Small intestine (tissue), 7 donors: Measurements from ENCODE around the gene ZMIZ1. TPM values are rescaled to one million over a fixed set of nuclear protein-coding genes. Genes with fewer than 3 reads are reported as not detected.

Experiments
- DNase-seq, 2 donors: peaks; one replicate each; pipeline versions ENCODE4 v3.0.0 to v3.0.0-alpha.2; 2013
- FAIRE-seq: peaks from 2 replicates; lab custom pipeline; 2012; peaks lifted over from hg19 to GRCh38; lab: Jason Lieb, UNC
- H3K27ac ChIP-seq, 3 donors: one replicate each; pipeline ENCODE4 v1.5.1; 2013; ENCODE audit warnings: low read length in 2 of 3, mild to moderate bottlenecking in 2 of 3, control low read depth in 1 of 3, inconsistent platforms in 1 of 3, low read depth in 1 of 3, moderate library complexity in 1 of 3
- H3K27me3 ChIP-seq, 3 donors: one replicate each; pipeline ENCODE4 v1.6.1; 2013; ENCODE audit warnings: low read length in 3 of 3, inconsistent platforms in 1 of 3; ENCODE audit not compliant: control insufficient read depth in 3 of 3, insufficient read depth in 3 of 3
- H3K36me3 ChIP-seq, 3 donors: one replicate each; pipeline ENCODE4 v1.6.1; 2013; ENCODE audit warnings: low read length in 3 of 3, inconsistent platforms in 1 of 3, low read depth in 1 of 3, mild to moderate bottlenecking in 1 of 3, moderate library complexity in 1 of 3; ENCODE audit not compliant: control insufficient read depth in 3 of 3, insufficient read depth in 2 of 3
- H3K4me1 ChIP-seq, 3 donors: one replicate each; pipeline ENCODE4 v1.6.1; 2013; ENCODE audit warnings: low read length in 2 of 3, inconsistent platforms in 1 of 3, low read depth in 1 of 3, mild to moderate bottlenecking in 1 of 3, moderate library complexity in 1 of 3; ENCODE audit not compliant: control insufficient read depth in 3 of 3, insufficient read depth in 2 of 3
- H3K4me3 ChIP-seq, 3 donors: one replicate each; pipeline ENCODE4 v1.5.1; 2013; ENCODE audit warnings: low read length in 3 of 3, control low read depth in 1 of 3, inconsistent platforms in 1 of 3, low read depth in 1 of 3, mild to moderate bottlenecking in 1 of 3, moderate library complexity in 1 of 3
- H3K9me3 ChIP-seq, 2 donors: one replicate each; pipeline ENCODE4 v1.6.1; 2013; ENCODE audit warnings: low read depth in 1 of 2, low read length in 1 of 2; ENCODE audit not compliant: control insufficient read depth in 2 of 2, insufficient read depth in 1 of 2
- WGBS, 3 donors: extraction: QIAGEN DNeasy Blood & Tissue Kit; methylation state at CpG; one replicate each; pipeline ENCODE4 v1.1.7; 2013; 5-methylcytosine and 5-hydroxymethylcytosine counted together
- polyA plus RNA-seq, 4 donors: library from polyadenylated mRNA; stranded (reverse) in 3 of 4; unstranded in 1 of 4; fragments of 200-250 nt in 3 of 4; fragments of 120-200 nt in 1 of 4; gene quantifications; one replicate each; pipeline versions ENCODE4 v1.2.1 to v1.2.3, GENCODE V29; 2013
- donor health status: healthy with polysubstance abuse.
- donor health status: control.
- donor health status: control.
- donor health status: Bipolar disorder and iron deficiency.
- donor health status: healthy.

ZMIZ1 gene
- polyA plus RNA-seq, 4 donors = 15.1 to 40.7 (median 19.9) TPM

DNA sequence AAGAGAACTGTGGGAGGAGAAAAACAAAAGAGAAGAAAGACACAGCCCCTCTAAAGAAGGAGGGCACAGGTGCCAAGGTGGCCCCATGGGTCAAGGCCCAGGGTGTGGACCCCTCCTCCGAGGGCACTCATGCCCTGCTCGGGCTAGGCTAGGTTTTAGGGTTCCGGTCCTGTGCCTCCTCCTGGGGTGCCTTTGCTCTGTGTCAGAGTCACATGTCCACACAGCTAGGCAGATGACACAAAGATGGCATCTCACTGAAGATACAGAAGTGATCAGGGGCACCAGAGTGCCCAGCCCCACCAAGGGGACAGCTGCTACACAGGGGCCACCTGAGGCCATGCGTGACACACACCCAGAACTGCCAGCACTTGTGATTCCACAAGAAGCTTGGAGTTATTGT is 162.1 kb downstream of the ZMIZ1 start:
- FAIRE-seq = no peak
- Histone ChIP-seq H3K36me3 (peaks cover 0 to 77% (median 10%) of the 10 kb centered on the region in 3 donors), H3K4me1 (peaks cover 0 to 6% (median 0%) of the 10 kb centered on the region in 3 donors), H3K27me3 (no peaks in the 10 kb centered on the region), H3K27ac (peak overlapping the region in 1 of 3 donors; percentile 65), H3K9me3 (no peaks in the 10 kb centered on the region), H3K4me3 (no peak overlapping the region)
- DNase-seq = no peak
- 86 to 95% (median 94%) methylated on average over 4 of the region's 4 CpGs for WGBS, 3 donors

DNA sequence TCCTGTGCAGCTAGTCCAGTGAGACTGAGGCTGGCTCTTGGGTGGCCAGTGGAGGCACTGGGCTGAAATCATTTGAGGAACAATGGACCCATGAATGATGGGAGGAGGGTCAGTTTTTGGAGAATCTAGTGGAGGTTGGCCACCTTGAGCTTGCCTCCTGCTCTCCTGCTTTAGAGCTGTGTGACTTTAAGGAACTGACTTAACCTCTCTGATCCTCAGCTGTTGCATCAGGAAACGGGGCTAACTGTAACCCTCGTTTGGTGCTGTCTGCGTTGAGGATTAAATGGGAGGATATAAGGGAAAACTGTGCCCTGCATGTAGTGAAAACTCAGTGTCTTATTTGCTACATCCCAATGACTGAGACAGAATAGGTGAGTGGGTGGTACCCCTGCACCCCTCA is 163.1 kb downstream of the ZMIZ1 start:
- 72 to 77% (median 72%) methylated on average over 3 of the region's 3 CpGs for WGBS, 3 donors

DNA sequence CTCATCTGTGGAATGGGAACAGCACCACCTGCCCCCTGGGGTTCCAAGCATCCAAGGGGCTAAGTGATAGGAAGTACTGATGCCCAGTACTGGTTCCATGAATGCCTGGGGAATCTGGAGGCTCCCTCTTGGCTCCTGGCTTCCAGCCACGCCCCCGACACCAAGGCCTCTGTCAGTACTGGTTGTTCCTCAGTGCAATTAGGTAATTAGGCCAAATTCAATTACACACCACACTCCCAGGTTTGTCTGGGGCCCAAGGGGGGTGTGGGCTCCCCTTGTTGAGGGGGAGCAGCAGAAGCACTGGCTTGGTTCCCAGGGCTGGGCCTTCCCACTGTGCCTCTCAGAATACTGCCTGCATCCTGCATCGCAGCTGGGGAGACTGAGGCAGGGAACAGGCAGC is 164.1 kb downstream of the ZMIZ1 start:
- Histone ChIP-seq H3K36me3 (peaks cover 0 to 82% (median 8%) of the 10 kb centered on the region in 3 donors), H3K9me3 (no peaks in the 10 kb centered on the region), H3K4me1 (peaks cover 0 to 6% (median 0%) of the 10 kb centered on the region in 3 donors), H3K27ac (no peak overlapping the region), H3K27me3 (no peaks in the 10 kb centered on the region), H3K4me3 (no peak overlapping the region)
- FAIRE-seq (no peak), DNase-seq (no peak)
- 80 to 89% (median 88%) methylated on average over 3 of the region's 3 CpGs for WGBS, 3 donors

More for the DNA sequence above, 163.1 kb downstream of the ZMIZ1 start:
- H3K36me3 ChIP-seq = peaks cover 0 to 80% (median 10%) of the 10 kb centered on the region in 3 donors
- H3K27ac ChIP-seq = no peak overlapping the region
- no peak for DNase-seq
- H3K4me3 ChIP-seq = no peak overlapping the region
- no peaks in the 10 kb centered on the region for H3K27me3 ChIP-seq
- H3K4me1 ChIP-seq = peaks cover 0 to 6% (median 0%) of the 10 kb centered on the region in 3 donors
- FAIRE-seq = no peak
- no peaks in the 10 kb centered on the region for H3K9me3 ChIP-seq

DNA sequence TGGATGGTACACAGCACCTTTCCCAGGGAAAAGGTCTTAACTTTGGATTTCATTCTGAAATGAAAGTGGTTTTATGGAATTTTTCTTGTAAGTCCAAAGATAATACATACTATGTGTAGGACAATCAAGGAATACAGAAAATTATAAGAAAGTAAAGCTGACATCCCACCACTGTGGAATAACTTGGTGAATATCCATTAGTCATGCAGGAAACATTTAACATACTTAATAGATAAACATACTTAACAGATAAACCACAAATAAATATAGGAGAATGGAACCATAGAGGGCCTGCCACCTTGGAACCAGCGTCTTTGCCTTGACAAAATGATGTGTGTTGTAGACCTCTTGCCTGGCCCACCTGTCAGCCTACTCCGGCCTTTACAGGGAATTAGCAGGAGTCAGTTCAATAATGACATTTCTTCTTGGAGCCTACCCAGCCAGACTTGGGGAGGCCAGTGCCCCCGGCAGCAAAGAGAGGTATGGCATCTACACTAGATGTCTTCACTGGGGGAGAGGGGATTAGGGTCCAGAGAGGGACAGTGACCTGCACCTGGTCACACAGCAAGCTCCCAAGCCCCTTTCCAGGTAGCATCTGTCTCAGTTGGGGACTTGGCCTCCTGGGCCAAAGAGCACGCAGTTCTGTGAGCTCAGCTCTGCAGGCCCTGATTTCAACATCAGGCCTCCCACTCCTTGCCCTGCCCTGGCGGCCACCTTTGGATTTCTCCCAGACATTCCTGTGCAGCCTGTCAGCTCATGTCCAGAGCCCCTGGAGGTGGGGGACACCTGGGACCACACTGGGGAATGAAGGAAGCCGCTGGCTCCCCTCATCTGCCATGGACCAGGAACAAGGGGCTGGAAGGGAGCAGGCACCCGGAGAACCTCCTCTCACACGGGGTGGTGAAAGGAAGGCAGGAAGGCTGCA is 165.9 kb downstream of the ZMIZ1 start:
- Histone ChIP-seq H3K27me3 (peaks cover 0 to 3% (median 0%) of the 10 kb centered on the region in 3 donors), H3K4me1 (peaks cover 0 to 5% (median 0%) of the 10 kb centered on the region in 3 donors), H3K36me3 (peaks cover 0 to 81% (median 6%) of the 10 kb centered on the region in 3 donors), H3K9me3 (no peaks in the 10 kb centered on the region), H3K27ac (no peak overlapping the region), H3K4me3 (no peak overlapping the region)
- FAIRE-seq (no peak), DNase-seq (peak in 1 of 2 donors; percentile 54)
- 88 to 94% (median 91%) methylated on average over 8 of the region's 8 CpGs for whole genome bisulfite sequencing, 3 donors

DNA sequence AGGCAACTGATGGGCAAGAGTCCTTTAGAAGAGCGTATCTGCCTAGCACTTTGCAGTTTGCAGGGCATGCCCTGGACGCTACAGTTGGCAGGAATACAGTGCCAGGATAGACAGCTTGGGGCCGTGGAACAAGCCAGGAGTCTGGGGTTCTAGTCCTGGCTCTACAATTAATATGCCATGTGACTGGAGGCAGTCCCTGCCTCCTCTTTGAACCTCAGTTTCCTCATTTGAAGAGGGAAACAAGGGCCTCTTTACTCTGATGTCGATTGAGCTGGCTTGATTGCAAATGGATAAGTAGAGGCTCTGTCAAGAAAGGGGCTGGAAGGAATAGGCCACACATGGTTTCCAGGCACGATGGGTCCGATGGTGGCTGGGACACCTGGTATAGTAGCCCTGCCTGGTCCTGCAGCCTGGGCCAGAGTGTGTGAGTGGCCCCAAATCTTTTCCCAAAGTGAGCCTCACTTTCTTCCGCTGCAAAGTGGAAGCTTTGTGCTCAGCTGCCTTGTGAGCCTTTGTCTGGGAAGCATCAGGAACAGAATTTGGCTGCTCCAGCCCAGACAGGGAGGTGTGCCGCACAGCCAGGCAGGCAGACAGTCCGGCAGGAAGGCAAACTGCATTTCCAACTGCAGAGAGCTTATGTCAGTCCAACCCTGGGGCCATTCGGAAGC is 167.1 kb downstream of the ZMIZ1 start:
- FAIRE-seq (no peak), DNase-seq (no peak)
- 83 to 87% (median 84%) methylated on average over 10 of the region's 10 CpGs for WGBS, 3 donors
- Histone ChIP-seq H3K27ac (no peak overlapping the region), H3K4me1 (peaks cover 0 to 6% (median 0%) of the 10 kb centered on the region in 3 donors), H3K4me3 (no peak overlapping the region), H3K27me3 (peaks cover 0 to 6% (median 0%) of the 10 kb centered on the region in 3 donors), H3K9me3 (no peaks in the 10 kb centered on the region), H3K36me3 (peaks cover 0 to 69% (median 2%) of the 10 kb centered on the region in 3 donors)

DNA sequence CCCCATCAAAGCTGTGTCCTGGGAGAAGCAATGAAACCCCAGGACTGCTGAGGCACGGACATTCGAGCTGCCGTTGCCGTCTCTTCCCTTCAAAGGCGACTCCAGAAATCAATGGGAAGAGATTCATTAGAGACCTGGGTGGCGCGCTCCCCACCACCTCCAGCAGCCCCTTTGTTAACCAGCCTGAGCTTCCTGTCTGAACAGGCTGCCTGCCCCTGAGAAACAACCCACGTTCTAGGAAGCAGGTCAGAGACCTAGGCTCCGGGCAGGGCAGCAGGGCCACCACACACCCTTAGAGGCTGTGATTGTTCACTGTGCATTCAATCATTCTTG is 167.6 kb downstream of the ZMIZ1 start:
- no peak for DNase-seq
- Histone ChIP-seq H3K4me1 (peaks cover 0 to 7% (median 2%) of the 10 kb centered on the region in 3 donors), H3K36me3 (peaks cover 0 to 68% (median 2%) of the 10 kb centered on the region in 3 donors), H3K27me3 (peaks cover 0 to 11% (median 0%) of the 10 kb centered on the region in 3 donors), H3K4me3 (no peak overlapping the region), H3K27ac (no peak overlapping the region), H3K9me3 (no peaks in the 10 kb centered on the region)
- FAIRE-seq = no peak
- 81 to 90% (median 83%) methylated on average over 9 of the region's 9 CpGs for WGBS, 3 donors

DNA sequence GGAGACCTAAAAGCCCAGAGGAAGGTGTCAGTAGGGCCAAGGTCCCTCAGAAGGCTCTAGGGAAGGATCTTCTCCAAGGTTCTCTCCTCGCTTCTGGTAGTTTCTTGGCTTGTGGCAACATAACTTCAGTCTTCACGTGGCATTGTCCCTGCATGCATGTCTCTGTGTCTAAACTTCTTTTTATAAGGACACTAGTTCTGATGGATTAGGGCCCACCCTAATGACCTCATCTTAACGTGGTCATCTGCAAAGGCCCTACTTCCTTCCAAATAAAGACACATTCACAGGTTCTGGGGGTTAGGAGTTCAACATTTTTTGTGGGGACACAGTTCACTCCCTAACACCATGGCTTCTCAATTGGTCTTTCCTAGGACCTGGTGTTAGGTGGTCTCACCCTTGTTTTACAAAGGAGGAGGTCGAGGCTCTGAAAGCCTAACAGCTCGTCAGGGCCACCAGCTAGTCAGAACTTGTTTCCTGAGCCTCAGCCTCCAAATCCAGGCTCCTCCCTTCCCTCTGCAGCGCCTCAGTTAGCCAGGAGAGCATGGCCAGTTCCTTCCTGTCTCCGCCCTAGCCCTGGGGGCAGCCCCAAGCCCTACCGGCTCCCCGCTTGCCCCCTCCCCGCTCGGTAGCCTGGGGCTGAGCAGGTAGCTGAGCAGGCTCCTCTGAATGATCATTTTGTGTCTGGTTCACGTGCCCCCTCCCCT is 168.8 kb downstream of the ZMIZ1 start:
- peaks cover 0 to 16% (median 9%) of the 10 kb centered on the region in 3 donors for H3K4me1 ChIP-seq
- FAIRE-seq (no peak), DNase-seq (no peak)
- no peaks in the 10 kb centered on the region for H3K9me3 ChIP-seq
- peaks cover 0 to 20% (median 0%) of the 10 kb centered on the region in 3 donors for H3K27me3 ChIP-seq
- WGBS, 3 donors = 73 to 82% (median 79%) methylated on average over 12 of the region's 12 CpGs
- no peak overlapping the region for H3K4me3 ChIP-seq
- peaks cover 0 to 60% (median 0%) of the 10 kb centered on the region in 3 donors for H3K36me3 ChIP-seq
- peak overlapping the region in 1 of 3 donors; percentile 9 for H3K27ac ChIP-seq

DNA sequence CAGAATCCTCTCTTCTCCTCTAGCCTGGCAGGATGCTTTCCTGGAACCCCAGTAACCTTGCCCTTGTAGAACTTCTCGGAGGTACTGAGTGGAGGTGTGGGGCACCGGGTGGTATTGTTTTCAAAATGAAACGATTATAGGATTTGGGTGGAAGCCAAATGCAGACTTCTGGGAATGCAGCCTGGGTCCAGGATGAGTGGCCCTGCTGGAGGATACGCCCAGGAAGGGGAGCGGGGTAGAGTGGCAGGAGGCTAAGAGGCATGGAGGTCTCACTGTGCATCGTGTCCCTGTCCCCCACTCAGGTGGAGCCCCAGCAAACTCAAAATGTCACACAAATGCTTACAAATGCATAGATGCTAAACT is 169.4 kb downstream of the ZMIZ1 start:
- FAIRE-seq (no peak), DNase-seq (no peak)
- Histone ChIP-seq H3K9me3 (no peaks in the 10 kb centered on the region), H3K36me3 (peaks cover 0 to 55% (median 0%) of the 10 kb centered on the region in 3 donors), H3K27ac (no peak overlapping the region), H3K27me3 (peaks cover 0 to 20% (median 0%) of the 10 kb centered on the region in 3 donors), H3K4me3 (no peak overlapping the region), H3K4me1 (peaks cover 0 to 16% (median 9%) of the 10 kb centered on the region in 3 donors)
- WGBS, 3 donors = 48 to 63% (median 59%) methylated on average over 6 of the region's 6 CpGs
